Right ventricle myocardium superior (tissue), 1 donor: Measurements from ENCODE around the gene AHI1. TPM values are rescaled to one million over a fixed set of nuclear protein-coding genes. Genes with fewer than 3 reads are reported as not detected.
"Not testable (repeated sequence)": the region's sequence is repeated elsewhere in the genome, so short reads cannot be mapped to it uniquely, and the experiment has no call there.

Source experiments
- ATAC-seq: fragments of 200-7000 bp; cut with Tn5 transposase; one replicate; pipeline ENCODE4 v1.9.1; 2020; ENCODE audit warnings: mild to moderate bottlenecking; ENCODE audit not compliant: poor library complexity
- DNase-seq: peaks from one replicate; pipeline ENCODE4 v3.0.0-alpha.2; 2020
- intact Hi-C: fragments of 100-400 bp; cut with DNase I; formaldehyde crosslinking; loops from one replicate; pipeline ENCODE4 v1.11.2; 2022
- total RNA-seq: library from RNA; stranded (reverse); fragmentation: NEBNext Ultra II Directional; extraction: Animal tissue kit (Norgen Biotek cat#: 25700); gene quantifications from one replicate; pipeline ENCODE4 v1.2.1, GENCODE V29; 2021
- donor health status: DM: no; HTN: yes; CAD: no; lungs with severe emphysema.

The AHI1 gene
- total RNA-seq, 1 donor from 2014 or later = 8.5 TPM

GRCh38 chr6:135517527-135517926 is 20.0 kb upstream of the AHI1 start:
- ATAC-seq = no peak
- intact Hi-C loops = no loop called here
- no peak for DNase-seq

GRCh38 chr6:135514706-135515105 is 17.2 kb upstream of the AHI1 start:
- ATAC-seq (no peak), DNase-seq (no peak)
- intact Hi-C loops = no loop called here

GRCh38 chr6:135506270-135506997 is 8.9 kb upstream of the AHI1 start:
- DNase-seq (no peak), ATAC-seq (peak; percentile 59)
- intact Hi-C loops = loop anchor here (5.0 kb wide), 1 partner anchor 811 kb away; no protein-coding TSS in a partner anchor

- DNase-seq = no peak
- ATAC-seq = no peak
- intact Hi-C loops = loop anchor here (5.0 kb wide), 1 partner anchor 812 kb away; no protein-coding TSS in a partner anchor
Measured at GRCh38 chr6:135505648-135506047, 8.1 kb upstream of the AHI1 start.

GRCh38 chr6:135505222-135505621 is 7.7 kb upstream of the AHI1 start:
- intact Hi-C loops = loop anchor here (5.0 kb wide), 1 partner anchor 812 kb away; no protein-coding TSS in a partner anchor
- ATAC-seq (no peak), DNase-seq (no peak)

GRCh38 chr6:135504734-135505133 is 7.2 kb upstream of the AHI1 start:
- no peak for DNase-seq
- intact Hi-C loops = loop anchor here (5.0 kb wide), 1 partner anchor 813 kb away; no protein-coding TSS in a partner anchor
- no peak for ATAC-seq

GRCh38 chr6:135503703-135504475 is 6.3 kb upstream of the AHI1 start:
- no peak for DNase-seq
- ATAC-seq = no peak
- intact Hi-C loops = no loop called here

- ATAC-seq (no peak), DNase-seq (no peak)
- intact Hi-C loops = no loop called here
Measured at GRCh38 chr6:135499441-135500340, 2.2 kb upstream of the AHI1 start.

GRCh38 chr6:135498185-135498841 is 773 bp upstream of the AHI1 start:
- intact Hi-C loops = no loop called here

GRCh38 chr6:135496800-135497411 is 634 bp downstream of the AHI1 start:
- DNase-seq (no peak), ATAC-seq (no peak)
- intact Hi-C loops = no loop called here

More at GRCh38 chr6:135498185-135498841, 773 bp upstream of the AHI1 start:
- peak; percentile 80 for ATAC-seq
- DNase-seq = peak; percentile 52

GRCh38 chr6:135493218-135493961 is 4.2 kb downstream of the AHI1 start:
- DNase-seq (no peak), ATAC-seq (no peak)
- intact Hi-C loops = no loop called here

GRCh38 chr6:135490381-135490780 is 7.2 kb downstream of the AHI1 start:
- DNase-seq = no peak
- ATAC-seq = no peak
- intact Hi-C loops = no loop called here

- intact Hi-C loops = no loop called here
- ATAC-seq (no peak), DNase-seq (no peak)
Measured at GRCh38 chr6:135488023-135488422, 9.5 kb downstream of the AHI1 start.

GRCh38 chr6:135483903-135484302 is 13.6 kb downstream of the AHI1 start:
- ATAC-seq, intact Hi-C loops: not testable (repeated sequence)

GRCh38 chr6:135481783-135482369 is 15.7 kb downstream of the AHI1 start:
- ATAC-seq (no peak), DNase-seq (no peak)
- intact Hi-C loops = no loop called here

More at GRCh38 chr6:135483903-135484302, 13.6 kb downstream of the AHI1 start:
- DNase-seq = not testable (repeated sequence)

- ATAC-seq (no peak), DNase-seq (no peak)
- intact Hi-C loops = no loop called here
Measured at GRCh38 chr6:135479601-135480000, 17.9 kb downstream of the AHI1 start.

GRCh38 chr6:135478626-135479025 is 18.9 kb downstream of the AHI1 start:
- intact Hi-C loops = no loop called here
- DNase-seq (no peak), ATAC-seq (no peak)
